Neural crest cell (in vitro differentiated cells): ENCODE measurements around the gene FAS. TPM values are rescaled to one million over a fixed set of nuclear protein-coding genes. Genes with fewer than 3 reads are reported as not detected.

ENCODE experiments used
- DNase-seq: peaks from one replicate; pipeline ENCODE4 v3.0.0; 2021; ENCODE audit warnings: low read depth, mixed read lengths, low spot score
- H3K27ac Mint-ChIP-seq: one replicate; pipeline ENCODE4 v1.8.0; 2021; ENCODE audit warnings: mild to moderate bottlenecking, mixed read lengths; ENCODE audit not compliant: unreplicated experiment
- H3K27me3 Mint-ChIP-seq: 2 replicates; pipeline ENCODE4 v1.8.0; 2021; ENCODE audit warnings: low read depth, mild to moderate bottlenecking, mixed read lengths
- H3K36me3 Mint-ChIP-seq: 2 replicates; pipeline ENCODE4 v1.8.0; 2021; ENCODE audit warnings: low read depth, mild to moderate bottlenecking, mixed read lengths
- H3K4me1 Mint-ChIP-seq: 2 replicates; pipeline ENCODE4 v1.8.0; 2021; ENCODE audit warnings: mixed read lengths
- H3K4me3 Mint-ChIP-seq: one replicate; pipeline ENCODE4 v1.8.0; 2021; ENCODE audit warnings: mild to moderate bottlenecking, mixed read lengths
- H3K9me3 Mint-ChIP-seq: 2 replicates; pipeline ENCODE4 v1.8.0; 2021; ENCODE audit warnings: mixed read lengths
- CTCF ChIP-seq: fragments of 200-600 bp; sonication (generic); conservative IDR thresholded peaks from 2 replicates; pipeline ENCODE4 v1.5.0; 2021; ENCODE audit warnings: antibody characterized with exemption, mild to moderate bottlenecking
- total RNA-seq: library from RNA; stranded (reverse); gene quantifications from 2 replicates; pipeline ENCODE4 v1.2.1, GENCODE V29; 2021

The FAS gene
- total RNA-seq, 1 donor from 2014 or later = 2.3 TPM

GRCh38 chr10:88946965-88947590 lies 43.5 kb upstream of the FAS start:
- Mint-ChIP-seq H3K27me3 (no peaks in the 10 kb centered on the region), H3K9me3 (no peaks in the 10 kb centered on the region), H3K4me3 (no peak overlapping the region), H3K36me3 (no peaks in the 10 kb centered on the region), H3K4me1 (peaks cover 12% of the 10 kb centered on the region), H3K27ac (no peak overlapping the region)
- TF ChIP-seq CTCF = no peak
- DNase-seq = no peak

- TF ChIP-seq CTCF = no peak
- Mint-ChIP-seq H3K27me3 (no peaks in the 10 kb centered on the region), H3K9me3 (no peaks in the 10 kb centered on the region), H3K4me3 (no peak overlapping the region), H3K4me1 (peaks cover 12% of the 10 kb centered on the region), H3K36me3 (no peaks in the 10 kb centered on the region), H3K27ac (no peak overlapping the region)
- no peak for DNase-seq
These were observed 41.5 kb upstream of the FAS start for GRCh38 chr10:88949051-88949450.

- Mint-ChIP-seq H3K36me3 (no peaks in the 10 kb centered on the region), H3K9me3 (no peaks in the 10 kb centered on the region), H3K27ac (no peak overlapping the region), H3K4me1 (peaks cover 12% of the 10 kb centered on the region), H3K4me3 (no peak overlapping the region), H3K27me3 (no peaks in the 10 kb centered on the region)
- no peak for DNase-seq
- TF ChIP-seq CTCF = no peak
These were observed 40.4 kb upstream of the FAS start for GRCh38 chr10:88949912-88950837.

- no peak within 1 kb of the TSS for H3K4me3 Mint-ChIP-seq
- H3K4me1 Mint-ChIP-seq = peaks cover 12% of the 10 kb centered on the region
- no peaks in the 10 kb centered on the region for H3K9me3 Mint-ChIP-seq
- DNase-seq = no peak
- H3K27me3 Mint-ChIP-seq = no peaks in the 10 kb centered on the region
- no peak within 1 kb of the TSS for H3K27ac Mint-ChIP-seq
- no peaks in the 10 kb centered on the region for H3K36me3 Mint-ChIP-seq
- TF ChIP-seq CTCF = no peak
These were observed 37.9 kb upstream of the FAS start, which contains the start of gene ACTA2 for GRCh38 chr10:88952647-88953111. ACTA2 (minus strand) TSS chr10:88952773; CDS start chr10:88948930, 3,843 bp downstream.

- Mint-ChIP-seq H3K4me3 (no peak overlapping the region), H3K4me1 (peaks cover 12% of the 10 kb centered on the region), H3K27ac (no peak overlapping the region), H3K36me3 (no peaks in the 10 kb centered on the region), H3K9me3 (no peaks in the 10 kb centered on the region), H3K27me3 (no peaks in the 10 kb centered on the region)
- DNase-seq = no peak
- TF ChIP-seq CTCF = no peak
These were observed 36.9 kb upstream of the FAS start for GRCh38 chr10:88953662-88954061.
